ENCODE results near the gene INSR. TPM values are rescaled to one million over a fixed set of nuclear protein-coding genes. Genes with fewer than 3 reads are reported as not detected.

Gene INSR
- total RNA-seq, 1 experiment from 2014 or later: 7.6 TPM

- DNase-seq: no peak
- H3K27me3 ChIP-seq: no peaks in the 10 kb centered on the region
- H3K9me3 ChIP-seq: no peaks in the 10 kb centered on the region
- H3K36me3 ChIP-seq: peaks cover 6% of the 10 kb centered on the region; the same call in 1 of the 2 replicates
- H3K4me3 ChIP-seq: no peak overlapping the region
These were observed 26.2 kb downstream of the INSR start for GRCh38 chr19:7267792-7268704.

GRCh38 chr19:7266832-7267231, 27.4 kb downstream of the INSR start:
- no peaks in the 10 kb centered on the region for H3K9me3 ChIP-seq
- H3K4me3 ChIP-seq: no peak overlapping the region
- H3K36me3 ChIP-seq: peaks cover 6% of the 10 kb centered on the region; the same call in 1 of the 2 replicates
- H3K27me3 ChIP-seq: no peaks in the 10 kb centered on the region
- DNase-seq: no peak

GRCh38 chr19:7265963-7266362, 28.3 kb downstream of the INSR start:
- H3K27me3 ChIP-seq: no peaks in the 10 kb centered on the region
- no peaks in the 10 kb centered on the region for H3K9me3 ChIP-seq
- H3K36me3 ChIP-seq: peaks cover 6% of the 10 kb centered on the region; the same call in 1 of the 2 replicates
- DNase-seq: no peak
- H3K4me3 ChIP-seq: no peak overlapping the region

- DNase-seq: no peak
- H3K9me3 ChIP-seq: no peaks in the 10 kb centered on the region
- peaks cover 6% of the 10 kb centered on the region; the same call in 1 of the 2 replicates for H3K36me3 ChIP-seq
- no peaks in the 10 kb centered on the region for H3K27me3 ChIP-seq
- H3K4me3 ChIP-seq: no peak overlapping the region
These were observed 29.4 kb downstream of the INSR start for GRCh38 chr19:7264858-7265257.

GRCh38 chr19:7263521-7263920, 30.7 kb downstream of the INSR start:
- Histone ChIP-seq H3K9me3 (no peaks in the 10 kb centered on the region), H3K36me3 (peaks cover 6% of the 10 kb centered on the region; the same call in 1 of the 2 replicates), H3K27me3 (no peaks in the 10 kb centered on the region), H3K4me3 (no peak overlapping the region)
- no peak for DNase-seq

GRCh38 chr19:7263066-7263465, 31.1 kb downstream of the INSR start:
- H3K36me3 ChIP-seq: peaks cover 6% of the 10 kb centered on the region; the same call in 1 of the 2 replicates
- no peak overlapping the region for H3K4me3 ChIP-seq
- no peak for DNase-seq
- H3K27me3 ChIP-seq: no peaks in the 10 kb centered on the region
- H3K9me3 ChIP-seq: no peaks in the 10 kb centered on the region

- Histone ChIP-seq H3K27me3 (no peaks in the 10 kb centered on the region), H3K4me3 (no peak overlapping the region), H3K36me3 (peaks cover 6% of the 10 kb centered on the region; the same call in 1 of the 2 replicates), H3K9me3 (no peaks in the 10 kb centered on the region)
- no peak for DNase-seq
These were observed 31.7 kb downstream of the INSR start for GRCh38 chr19:7262470-7262869.

- no peaks in the 10 kb centered on the region for H3K9me3 ChIP-seq
- no peaks in the 10 kb centered on the region for H3K27me3 ChIP-seq
- no peak for DNase-seq
- no peak overlapping the region for H3K4me3 ChIP-seq
- H3K36me3 ChIP-seq: no peaks in the 10 kb centered on the region
These were observed 34.1 kb downstream of the INSR start for GRCh38 chr19:7260161-7260560.

GRCh38 chr19:7258840-7259395, 35.3 kb downstream of the INSR start:
- Histone ChIP-seq H3K36me3 (no peaks in the 10 kb centered on the region), H3K9me3 (no peaks in the 10 kb centered on the region), H3K4me3 (no peak overlapping the region), H3K27me3 (no peaks in the 10 kb centered on the region)
- no peak for DNase-seq

- Histone ChIP-seq H3K9me3 (no peaks in the 10 kb centered on the region), H3K36me3 (no peaks in the 10 kb centered on the region), H3K27me3 (no peaks in the 10 kb centered on the region), H3K4me3 (no peak overlapping the region)
- DNase-seq: no peak
These were observed 36.0 kb downstream of the INSR start for GRCh38 chr19:7258041-7258839.

- no peaks in the 10 kb centered on the region for H3K27me3 ChIP-seq
- DNase-seq: no peak
- no peaks in the 10 kb centered on the region for H3K36me3 ChIP-seq
- no peaks in the 10 kb centered on the region for H3K9me3 ChIP-seq
- no peak overlapping the region for H3K4me3 ChIP-seq
These were observed 36.8 kb downstream of the INSR start for GRCh38 chr19:7257148-7258040.

GRCh38 chr19:7255631-7256030, 38.6 kb downstream of the INSR start:
- H3K9me3 ChIP-seq: no peaks in the 10 kb centered on the region
- DNase-seq: no peak
- H3K27me3 ChIP-seq: peaks cover 3% of the 10 kb centered on the region; the same call in 1 of the 2 replicates
- H3K4me3 ChIP-seq: no peak overlapping the region
- no peaks in the 10 kb centered on the region for H3K36me3 ChIP-seq

- DNase-seq: no peak
- H3K36me3 ChIP-seq: no peaks in the 10 kb centered on the region
- H3K27me3 ChIP-seq: peaks cover 3% of the 10 kb centered on the region; the same call in 1 of the 2 replicates
- H3K4me3 ChIP-seq: no peak overlapping the region
- no peaks in the 10 kb centered on the region for H3K9me3 ChIP-seq
These were observed 39.1 kb downstream of the INSR start for GRCh38 chr19:7255119-7255518.

- H3K9me3 ChIP-seq: no peaks in the 10 kb centered on the region
- no peak overlapping the region for H3K4me3 ChIP-seq
- H3K36me3 ChIP-seq: no peaks in the 10 kb centered on the region
- peaks cover 3% of the 10 kb centered on the region; the same call in 1 of the 2 replicates for H3K27me3 ChIP-seq
- DNase-seq: no peak
These were observed 39.6 kb downstream of the INSR start for GRCh38 chr19:7254590-7254989.

- Histone ChIP-seq H3K36me3 (no peaks in the 10 kb centered on the region), H3K4me3 (no peak overlapping the region), H3K27me3 (peaks cover 3% of the 10 kb centered on the region; the same call in 1 of the 2 replicates), H3K9me3 (no peaks in the 10 kb centered on the region)
- no peak for DNase-seq
These were observed 41.9 kb downstream of the INSR start for GRCh38 chr19:7252364-7252763.

- no peaks in the 10 kb centered on the region for H3K36me3 ChIP-seq
- DNase-seq: no peak
- no peak overlapping the region for H3K4me3 ChIP-seq
- H3K9me3 ChIP-seq: no peaks in the 10 kb centered on the region
- H3K27me3 ChIP-seq: peaks cover 3% of the 10 kb centered on the region; the same call in 1 of the 2 replicates
These were observed 42.7 kb downstream of the INSR start for GRCh38 chr19:7251494-7251893.
